Vagina (tissue), 2 donors: ENCODE data around the gene GMEB2. TPM values are rescaled to one million over a fixed set of nuclear protein-coding genes. Genes with fewer than 3 reads are reported as not detected.

ENCODE experiments used
- DNase-seq, 2 donors: peaks; one replicate each; pipeline ENCODE4 v3.0.0-alpha.2; 2017; ENCODE audit errors: extremely low spot score in 2 of 2
- H3K27ac ChIP-seq: fragments of 200-600 bp; sonication (generic); one replicate; pipeline ENCODE4 v1.5.1; 2019
- H3K27me3 ChIP-seq: fragments of 200-600 bp; sonication (generic); one replicate; pipeline ENCODE4 v1.5.1; 2019
- H3K36me3 ChIP-seq, 2 donors: fragments of 200-600 bp; sonication (generic); one replicate each; pipeline ENCODE4 v1.5.1; 2017 to 2019
- H3K4me1 ChIP-seq: fragments of 200-600 bp; sonication (generic); one replicate; pipeline ENCODE4 v1.5.1; 2019
- H3K4me3 ChIP-seq, 2 donors: fragments of 200-600 bp; sonication (generic); 1 replicate in 1 of 2; 2 replicates in 1 of 2; pipeline ENCODE4 v1.5.1; 2016 to 2019
- H3K9me3 ChIP-seq: fragments of 200-600 bp; sonication (generic); one replicate; pipeline ENCODE4 v1.5.1; 2019
- POLR2A ChIP-seq, 2 donors: fragments of 450-650 bp; IDR thresholded peaks; one replicate each; pipeline ENCODE4 v1.6.1; 2017; ENCODE audit warnings: antibody characterized with exemption in 2 of 2, mild to moderate bottlenecking in 2 of 2, moderate library complexity in 2 of 2
- POLR2AphosphoS5 ChIP-seq, 2 donors: sonication (generic); formaldehyde crosslinking; IDR thresholded peaks; one replicate each; pipeline ENCODE4 v1.9.0; 2017; ENCODE audit warnings: antibody characterized with exemption in 2 of 2, mild to moderate bottlenecking in 2 of 2, low read depth in 1 of 2; ENCODE audit not compliant: insufficient read depth in 1 of 2
- intact Hi-C: fragments of 100-400 bp; cut with DNase I; formaldehyde crosslinking; loops from one replicate; pipeline ENCODE4 v1.15.1; 2023
- total RNA-seq: library from RNA; depleted of rRNA; stranded (reverse); fragments of >200 nt; gene quantifications from one replicate; pipeline ENCODE4 v1.2.3, GENCODE V29; 2016
- TF ChIP-seq, protein P1 (sequence below), 3 experiments: fragments of 450-650 bp in 2 of 3; fragments of 200-600 bp in 1 of 3; sonication (generic) in 1 of 3; IDR thresholded peaks; one replicate each; pipeline ENCODE4 v1.5.1; 2017 to 2019; ENCODE audit warnings: antibody characterized with exemption in 3 of 3, mild to moderate bottlenecking in 2 of 3, moderate library complexity in 2 of 3

Gene GMEB2
- total RNA-seq, 1 donor from 2014 or later = 11.3 TPM

DNA sequence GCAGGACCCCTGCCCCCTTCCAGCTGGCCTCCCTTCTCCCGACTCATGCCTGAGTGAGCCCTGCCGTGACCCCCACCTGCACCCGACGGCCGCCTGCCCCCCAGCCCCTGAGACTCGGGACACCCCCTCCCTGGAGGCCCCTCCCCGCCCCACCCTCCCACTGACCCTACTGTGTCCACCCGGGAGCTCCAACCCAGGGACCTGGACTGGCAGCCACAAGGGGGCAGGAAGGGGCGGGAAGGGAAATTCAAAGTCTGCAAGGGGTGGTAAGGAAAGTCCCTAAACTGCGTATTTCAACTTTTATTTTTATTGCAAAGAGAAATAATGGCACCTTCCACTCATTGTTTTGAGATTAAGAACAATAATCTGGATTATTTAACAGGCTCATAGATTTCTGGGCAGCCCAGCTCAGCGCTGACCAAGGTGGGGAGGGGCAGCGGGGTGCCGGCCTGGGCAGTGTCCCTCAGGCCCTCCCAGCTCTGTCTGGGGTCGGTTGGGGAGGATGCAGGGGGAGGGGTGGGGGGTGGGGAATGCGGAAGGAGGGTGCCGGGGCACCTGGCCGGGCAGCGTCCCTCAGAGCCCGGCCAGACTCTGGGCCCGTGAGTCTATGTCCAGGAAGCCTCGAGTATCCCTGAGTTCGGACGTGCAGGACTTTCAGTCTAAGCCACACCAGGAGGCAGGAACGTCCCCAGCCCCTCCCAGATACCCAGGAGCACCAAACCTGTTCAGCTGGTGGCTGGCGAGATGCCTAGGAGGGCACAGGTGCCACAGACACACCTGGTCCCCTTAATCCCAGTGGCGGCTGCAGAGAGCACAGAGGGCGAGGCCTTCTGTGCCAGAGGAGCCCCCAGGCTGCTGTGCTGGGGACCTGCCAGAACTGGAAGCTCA lies 88.5 kb downstream of the GMEB2 start:
- intact Hi-C loops = no loop called here
- H3K27ac ChIP-seq = peak overlapping the region; percentile 65
- no peak for DNase-seq
- peak overlapping the region; percentile 28 to 42 for H3K4me3 ChIP-seq
- H3K9me3 ChIP-seq = no peaks in the 10 kb centered on the region
- H3K27me3 ChIP-seq = no peaks in the 10 kb centered on the region
- H3K36me3 ChIP-seq = no peaks in the 10 kb centered on the region
- H3K4me1 ChIP-seq = peaks cover 47% of the 10 kb centered on the region
- TF ChIP-seq POLR2A (IDR thresholded peaks at IDR 0.05) (no peak), POLR2AphosphoS5 (IDR thresholded peaks at IDR 0.05; ENCODE audit: insufficient read depth in 1 of 2, low read depth in 1 of 2) (no peak)
- TF ChIP-seq, protein P1, sequence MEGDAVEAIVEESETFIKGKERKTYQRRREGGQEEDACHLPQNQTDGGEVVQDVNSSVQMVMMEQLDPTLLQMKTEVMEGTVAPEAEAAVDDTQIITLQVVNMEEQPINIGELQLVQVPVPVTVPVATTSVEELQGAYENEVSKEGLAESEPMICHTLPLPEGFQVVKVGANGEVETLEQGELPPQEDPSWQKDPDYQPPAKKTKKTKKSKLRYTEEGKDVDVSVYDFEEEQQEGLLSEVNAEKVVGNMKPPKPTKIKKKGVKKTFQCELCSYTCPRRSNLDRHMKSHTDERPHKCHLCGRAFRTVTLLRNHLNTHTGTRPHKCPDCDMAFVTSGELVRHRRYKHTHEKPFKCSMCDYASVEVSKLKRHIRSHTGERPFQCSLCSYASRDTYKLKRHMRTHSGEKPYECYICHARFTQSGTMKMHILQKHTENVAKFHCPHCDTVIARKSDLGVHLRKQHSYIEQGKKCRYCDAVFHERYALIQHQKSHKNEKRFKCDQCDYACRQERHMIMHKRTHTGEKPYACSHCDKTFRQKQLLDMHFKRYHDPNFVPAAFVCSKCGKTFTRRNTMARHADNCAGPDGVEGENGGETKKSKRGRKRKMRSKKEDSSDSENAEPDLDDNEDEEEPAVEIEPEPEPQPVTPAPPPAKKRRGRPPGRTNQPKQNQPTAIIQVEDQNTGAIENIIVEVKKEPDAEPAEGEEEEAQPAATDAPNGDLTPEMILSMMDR (IDR thresholded peaks at IDR 0.05) = peak in 1 of 3 experiments; percentile 57

Other genes starting within 250 kb of the GMEB2 start
- 1.2 TPM for gene KCNQ2, start 154.4 kb downstream of the GMEB2 start, total RNA-seq
- gene EEF1A2, start 128.0 kb downstream of the GMEB2 start, total RNA-seq = 9.8 TPM
- gene PPDPF, start 106.3 kb downstream of the GMEB2 start, total RNA-seq = 198 TPM
- gene PTK6, start 89.7 kb downstream of the GMEB2 start, total RNA-seq = 25.8 TPM
- gene SRMS, start 79.4 kb downstream of the GMEB2 start, total RNA-seq = not detected
- not detected for gene FNDC11, start 72.9 kb downstream of the GMEB2 start, total RNA-seq
- 31.4 TPM for gene HELZ2, start 52.9 kb downstream of the GMEB2 start, total RNA-seq
- gene STMN3, start 26.3 kb upstream of the GMEB2 start, total RNA-seq = 14.7 TPM
- gene RTEL1, start 31.2 kb upstream of the GMEB2 start, total RNA-seq = 17.7 TPM
- 16.7 TPM for gene TNFRSF6B, start 69.6 kb upstream of the GMEB2 start, total RNA-seq
- 30.9 TPM for gene ARFRP1, start 80.9 kb upstream of the GMEB2 start, total RNA-seq
- 30.4 TPM for gene ZGPAT, start 80.9 kb upstream of the GMEB2 start, total RNA-seq
- 32.4 TPM for gene LIME1, start 109.6 kb upstream of the GMEB2 start, total RNA-seq
- gene SLC2A4RG, start 112.7 kb upstream of the GMEB2 start, total RNA-seq = 33.1 TPM
- gene ZBTB46, start 204.2 kb upstream of the GMEB2 start, total RNA-seq = 7.4 TPM
- not detected for gene ABHD16B, start 234.4 kb upstream of the GMEB2 start, total RNA-seq
- 90.1 TPM for gene TPD52L2, start 238.2 kb upstream of the GMEB2 start, total RNA-seq